Activated CD4-positive, CD25-positive, alpha-beta regulatory T cell treated with anti-CD3 and anti-CD28 coated beads, Interleukin-2, amount 50 U/mL, for 72 hours (primary cell): ENCODE measurements around the gene SCAMP4.
A peak's percentile ranks its signal among the peaks of the same experiment; 100 is the strongest.
"Not testable (repeated sequence)": the region's sequence is repeated elsewhere in the genome, so short reads cannot be mapped to it uniquely, and the experiment has no call there.

ENCODE experiments used
- DNase-seq: peaks from one replicate; pipeline ENCODE4 v3.0.0; 2021

The SCAMP4 gene

GRCh38 chr19:1883784-1884183 is 21.4 kb upstream of the SCAMP4 start:
- no peak for DNase-seq

GRCh38 chr19:1884291-1884718 is 20.9 kb upstream of the SCAMP4 start:
- DNase-seq, result no peak

- DNase-seq, result no peak
Measured at GRCh38 chr19:1884719-1885334, 20.4 kb upstream of the SCAMP4 start.

GRCh38 chr19:1885398-1886119 is 19.6 kb upstream of the SCAMP4 start, which contains the start of gene ABHD17A:
TSS of gene ABHD17A (minus strand) at chr19:1885496. CDS start at chr19:1881566, 3,930 bp downstream.
- peak; percentile 96 for DNase-seq

- DNase-seq, result not testable (repeated sequence)
Measured at GRCh38 chr19:1886360-1886759, 18.8 kb upstream of the SCAMP4 start.

- DNase-seq, result no peak
Measured at GRCh38 chr19:1888385-1888784, 16.8 kb upstream of the SCAMP4 start.

- DNase-seq, result no peak
Measured at GRCh38 chr19:1889907-1890306, 15.3 kb upstream of the SCAMP4 start.

GRCh38 chr19:1893791-1894190 is 11.4 kb upstream of the SCAMP4 start:
- DNase-seq, result no peak

GRCh38 chr19:1896508-1896907 is 8.7 kb upstream of the SCAMP4 start:
- no peak for DNase-seq

GRCh38 chr19:1901940-1902404 is 3.2 kb upstream of the SCAMP4 start:
- no peak for DNase-seq

- no peak for DNase-seq
Measured at GRCh38 chr19:1902923-1903322, 2.3 kb upstream of the SCAMP4 start.

- DNase-seq, result no peak
Measured at GRCh38 chr19:1904860-1905109, 414 bp upstream of the SCAMP4 start.

- no peak for DNase-seq
Measured at GRCh38 chr19:1905863-1906375, 720 bp downstream of the SCAMP4 start.

- no peak for DNase-seq
Measured at GRCh38 chr19:1906985-1907562, 1.9 kb downstream of the SCAMP4 start.

- DNase-seq, result no peak
Measured at GRCh38 chr19:1907563-1908363, 2.6 kb downstream of the SCAMP4 start.

GRCh38 chr19:1908364-1908678 is 3.1 kb downstream of the SCAMP4 start:
- DNase-seq, result no peak

GRCh38 chr19:1909761-1910080 is 4.5 kb downstream of the SCAMP4 start:
- DNase-seq, result no peak

- no peak for DNase-seq
Measured at GRCh38 chr19:1910177-1910576, 5.0 kb downstream of the SCAMP4 start.

- DNase-seq, result no peak
Measured at GRCh38 chr19:1911098-1911497, 5.9 kb downstream of the SCAMP4 start.

GRCh38 chr19:1911995-1912394 is 6.8 kb downstream of the SCAMP4 start:
- no peak for DNase-seq

- no peak for DNase-seq
Measured at GRCh38 chr19:1912760-1913505, 7.7 kb downstream of the SCAMP4 start.

GRCh38 chr19:1913781-1914577 is 8.8 kb downstream of the SCAMP4 start:
- no peak for DNase-seq
